Endometrial microvascular endothelial cells (primary cell): ENCODE data around the gene NUDT6. TPM values are rescaled to one million over a fixed set of nuclear protein-coding genes. Genes with fewer than 3 reads are reported as not detected.

Experiments
- in situ Hi-C: cut with HindIII; loops from 2 replicates; pipeline ENCODE4 v1.10.0; 2017; ENCODE audit warnings: low sequenced_read_pairs, low pct_unique_long_range_greater_than_20kb; ENCODE audit errors: inconsistent ontology term
- total RNA-seq: library from RNA; depleted of rRNA; stranded (reverse); fragments of >200 nt; gene quantifications from one replicate; pipeline ENCODE4 v1.2.3, GENCODE V29; 2015; ENCODE audit errors: inconsistent ontology term

The NUDT6 gene
- total RNA-seq, 1 donor from 2014 or later = 6.8 TPM

DNA sequence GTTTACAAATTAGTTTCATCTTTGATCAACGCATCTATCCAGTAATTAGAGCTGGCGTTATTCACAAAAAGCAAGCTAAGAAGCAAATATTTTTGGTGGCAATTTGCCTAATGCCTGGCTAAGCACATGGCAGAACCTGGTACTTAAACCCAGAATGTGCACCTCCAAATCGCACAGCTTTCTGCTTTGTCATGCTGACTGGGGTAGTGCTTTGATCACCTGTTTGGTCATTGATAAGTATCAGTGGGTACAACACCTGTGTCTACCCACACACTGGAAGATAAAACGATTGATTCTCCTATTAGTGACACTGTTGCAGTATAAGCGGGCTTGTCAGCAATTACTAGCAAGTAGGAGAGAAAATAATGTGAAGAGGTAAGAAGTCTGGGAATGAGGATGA, 1.9 kb downstream of the NUDT6 start:
- in situ Hi-C loops = loop anchor here (25.0 kb wide), 2 partner anchors 158 to 308 kb away; partner anchors contain the start of gene IL21

DNA sequence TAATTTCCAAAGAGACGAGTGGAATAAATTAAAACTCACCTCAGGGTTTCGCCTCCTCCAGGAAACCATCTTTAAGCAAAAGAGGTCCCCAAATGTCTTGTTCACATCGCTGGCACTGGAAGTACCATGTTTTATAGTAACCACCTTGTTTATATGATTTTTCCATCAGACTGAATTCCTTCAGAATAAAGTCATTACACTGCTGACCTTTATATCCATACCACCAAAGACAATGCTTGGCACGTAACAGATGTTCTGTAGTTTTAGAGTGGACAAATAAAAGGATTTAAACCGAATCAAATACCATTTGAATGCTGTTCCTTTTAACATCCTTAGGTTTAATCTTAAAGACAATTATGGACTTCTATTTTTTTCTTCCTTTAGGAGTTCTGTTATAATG, 4.7 kb downstream of the NUDT6 start:
- in situ Hi-C loops = loop anchor here (25.0 kb wide), 2 partner anchors 155 to 305 kb away; partner anchors contain the start of gene IL21

DNA sequence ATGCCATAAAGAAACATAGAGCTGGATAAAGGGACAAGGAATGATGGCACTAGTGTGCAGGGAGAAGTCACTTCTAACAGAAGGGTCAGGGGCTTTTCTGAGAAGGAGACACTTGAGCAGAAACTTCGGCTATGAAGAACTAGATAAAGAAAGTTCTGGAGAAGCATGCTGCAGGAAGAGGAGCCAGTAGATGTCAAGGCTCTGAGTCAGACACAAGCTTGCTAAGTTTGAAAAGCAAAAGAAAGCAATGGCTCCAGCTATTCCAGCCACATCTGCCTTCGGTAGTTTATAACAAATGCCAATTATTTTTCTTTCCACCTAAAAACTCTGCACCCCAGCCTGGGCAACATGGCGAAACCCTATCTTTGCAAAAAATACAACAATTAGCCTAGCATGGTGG, 7.5 kb downstream of the NUDT6 start:
- in situ Hi-C loops = loop anchor here (25.0 kb wide), 2 partner anchors 153 to 303 kb away; partner anchors contain the start of gene IL21

DNA sequence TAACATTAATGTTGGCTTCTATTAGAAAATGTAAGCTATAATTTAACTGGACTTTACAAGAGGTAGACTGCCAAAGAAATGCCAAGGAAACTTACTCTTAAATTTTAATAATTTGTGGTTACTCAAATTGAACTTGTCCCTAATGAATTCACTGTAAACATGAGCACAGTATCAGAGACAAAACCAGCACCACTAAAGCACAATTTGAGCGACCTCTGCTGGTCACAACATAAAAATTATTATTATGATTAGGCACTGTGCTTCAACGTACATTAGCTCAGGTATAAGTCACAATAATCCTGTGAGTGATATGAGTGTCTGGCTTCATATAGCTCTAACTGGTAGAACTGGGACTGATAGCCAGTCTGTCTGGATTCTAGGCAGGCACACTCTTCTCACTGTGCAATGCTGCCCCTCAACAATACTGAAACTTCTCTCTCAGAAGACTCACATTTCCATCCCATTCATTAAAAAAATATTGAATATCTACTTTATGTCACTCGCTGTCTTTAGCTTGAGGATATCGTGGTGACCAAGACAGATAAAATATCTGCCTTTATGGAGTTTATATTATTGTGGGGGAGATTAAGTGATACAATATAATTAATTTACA, 8.0 kb downstream of the NUDT6 start:
- in situ Hi-C loops = loop anchor here (25.0 kb wide), 2 partner anchors 152 to 302 kb away; partner anchors contain the start of gene IL21

DNA sequence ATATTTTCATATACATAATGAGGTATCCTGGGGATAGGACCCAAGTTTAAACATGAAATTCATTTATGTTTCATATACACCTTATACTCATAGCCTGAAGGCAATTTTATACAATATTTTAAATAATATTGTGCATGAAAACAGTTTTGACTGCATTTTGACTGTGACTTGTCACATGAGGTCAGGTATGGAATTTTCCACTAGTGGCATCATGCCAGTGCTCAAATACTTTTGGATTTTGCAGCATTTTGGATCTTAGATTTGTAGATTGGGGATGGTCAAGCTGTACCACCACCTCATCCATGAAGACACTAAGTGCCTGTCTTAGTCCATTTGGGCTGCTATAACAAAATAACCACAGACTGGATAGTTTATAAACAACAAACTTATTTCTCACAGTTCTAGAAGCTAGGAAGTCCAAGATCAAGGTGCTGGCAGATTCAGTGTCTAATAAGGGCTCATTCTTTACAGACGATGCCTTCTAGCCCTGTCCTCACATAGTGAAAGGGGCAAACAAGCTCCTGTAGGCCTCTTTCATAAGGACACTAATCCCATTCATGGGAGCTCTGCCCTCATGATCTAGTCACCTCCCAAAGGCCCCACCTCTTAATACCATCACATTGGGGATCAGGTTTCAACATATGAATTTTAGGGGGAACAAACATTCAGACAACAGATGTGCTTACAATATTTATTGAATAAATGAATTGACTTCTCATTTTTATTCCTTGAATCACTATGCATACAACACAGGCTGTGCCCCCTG, 9.4 kb downstream of the NUDT6 start:
- in situ Hi-C loops = loop anchor here (25.0 kb wide), 2 partner anchors 151 to 301 kb away; partner anchors contain the start of gene IL21

DNA sequence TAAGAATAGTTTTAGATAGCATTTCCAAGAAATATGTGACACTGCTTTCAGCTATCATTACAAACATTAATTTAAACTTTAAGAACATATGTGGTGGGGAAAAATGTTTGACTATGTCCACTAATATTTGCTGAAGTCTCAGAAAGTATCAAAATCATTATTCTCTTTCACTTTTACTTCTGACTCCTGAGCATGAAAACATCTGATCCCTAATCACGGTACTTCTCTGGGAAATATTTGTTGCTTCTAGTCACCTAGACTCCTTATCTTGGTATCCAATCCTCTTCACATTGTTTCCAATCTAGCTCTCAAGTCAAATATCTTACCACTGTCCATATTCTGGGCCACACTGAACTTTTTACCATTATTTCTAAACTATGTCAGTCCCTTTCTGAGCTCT, 10.8 kb downstream of the NUDT6 start:
- in situ Hi-C loops = loop anchor here (25.0 kb wide), 2 partner anchors 149 to 299 kb away; partner anchors contain the start of gene IL21

DNA sequence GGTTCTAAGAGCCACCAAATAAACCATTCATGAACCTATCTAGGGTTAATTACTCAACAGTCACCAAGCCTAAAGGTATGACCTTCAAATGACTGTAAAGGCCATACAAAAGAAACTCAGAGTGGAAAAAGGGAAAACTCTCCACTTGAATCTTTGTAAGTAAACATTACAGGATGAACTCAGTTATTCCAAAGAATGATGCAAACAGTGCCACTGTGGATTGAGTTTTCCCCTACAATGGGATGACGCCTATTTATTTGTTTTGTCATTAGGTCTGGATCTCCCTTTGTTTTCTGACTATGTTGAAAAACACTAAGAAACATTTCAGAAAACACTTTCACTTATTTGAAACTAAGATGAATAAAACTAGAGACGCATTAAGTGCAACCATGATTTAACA, 12.7 kb downstream of the NUDT6 start:
- in situ Hi-C loops = loop anchor here (25.0 kb wide), 2 partner anchors 147 to 297 kb away; partner anchors contain the start of gene IL21

DNA sequence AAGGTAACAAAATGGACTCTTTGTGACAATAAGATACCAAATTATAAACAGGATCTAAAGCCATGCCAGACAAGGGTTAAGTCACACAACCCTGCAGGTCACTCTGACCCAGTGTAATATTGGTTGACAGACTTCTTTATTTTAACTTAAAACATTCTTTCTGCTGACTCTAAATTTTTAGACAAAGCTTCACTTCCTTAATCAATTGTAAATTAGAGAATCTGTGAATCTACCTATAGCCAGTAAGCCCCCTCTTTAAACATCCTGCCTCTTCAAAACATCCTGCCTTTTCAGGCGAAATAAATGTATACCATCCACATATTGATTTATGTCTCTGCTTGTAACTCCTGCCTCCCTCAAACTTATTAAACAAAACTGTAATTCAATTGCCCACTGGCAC, 14.2 kb downstream of the NUDT6 start:
- in situ Hi-C loops = loop anchor here (25.0 kb wide), 2 partner anchors 146 to 296 kb away; partner anchors contain the start of gene IL21

DNA sequence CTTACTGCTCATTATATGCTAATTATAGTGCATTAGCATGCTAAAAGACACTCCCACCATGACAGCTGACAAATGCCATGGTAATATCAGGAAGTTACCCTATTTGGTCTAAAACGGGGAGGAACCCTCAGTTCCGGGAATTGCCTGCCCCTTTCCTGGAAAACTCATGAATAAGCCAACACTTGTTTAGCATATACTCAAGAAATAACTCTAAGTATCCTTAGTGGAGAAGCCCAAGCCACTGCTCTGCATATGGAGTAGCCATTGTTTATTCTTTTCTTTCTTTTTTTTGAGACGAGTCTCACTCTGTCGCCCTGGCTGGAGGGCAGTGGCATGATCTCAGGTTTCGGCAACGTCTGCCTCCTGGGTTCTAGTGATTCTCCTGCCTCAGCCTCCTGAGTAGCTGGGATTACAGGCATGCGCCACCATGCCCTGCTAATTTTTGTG, 15.5 kb downstream of the NUDT6 start:
- in situ Hi-C loops = loop anchor here (25.0 kb wide), 2 partner anchors 145 to 295 kb away; partner anchors contain the start of gene IL21

DNA sequence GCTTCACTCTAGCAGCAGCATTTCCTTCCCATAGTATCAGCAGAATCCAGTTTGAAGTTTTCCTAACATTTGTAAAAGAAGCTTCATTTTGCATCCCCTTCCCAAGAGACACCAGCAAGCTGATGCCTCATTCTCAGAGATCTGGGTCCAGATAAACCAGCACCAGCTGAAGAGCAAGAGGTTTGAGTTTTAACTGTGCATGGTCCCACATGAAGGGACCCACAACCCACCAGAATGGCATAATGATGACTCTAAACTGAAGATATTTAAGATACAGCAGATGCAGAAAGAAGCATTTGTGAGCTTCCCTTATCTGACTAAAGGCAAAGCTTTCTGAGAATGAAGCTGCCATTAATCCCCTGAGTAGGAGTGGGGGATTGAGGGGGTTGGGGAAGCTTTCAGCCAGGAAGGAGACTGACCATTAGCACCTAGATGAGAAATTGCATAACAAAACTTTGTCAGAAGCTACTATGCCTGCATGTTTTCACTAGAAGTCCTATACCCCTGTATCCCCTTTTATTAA, 18.6 kb downstream of the NUDT6 start:
- in situ Hi-C loops = loop anchor here (25.0 kb wide), 2 partner anchors 142 to 292 kb away; partner anchors contain the start of gene IL21

DNA sequence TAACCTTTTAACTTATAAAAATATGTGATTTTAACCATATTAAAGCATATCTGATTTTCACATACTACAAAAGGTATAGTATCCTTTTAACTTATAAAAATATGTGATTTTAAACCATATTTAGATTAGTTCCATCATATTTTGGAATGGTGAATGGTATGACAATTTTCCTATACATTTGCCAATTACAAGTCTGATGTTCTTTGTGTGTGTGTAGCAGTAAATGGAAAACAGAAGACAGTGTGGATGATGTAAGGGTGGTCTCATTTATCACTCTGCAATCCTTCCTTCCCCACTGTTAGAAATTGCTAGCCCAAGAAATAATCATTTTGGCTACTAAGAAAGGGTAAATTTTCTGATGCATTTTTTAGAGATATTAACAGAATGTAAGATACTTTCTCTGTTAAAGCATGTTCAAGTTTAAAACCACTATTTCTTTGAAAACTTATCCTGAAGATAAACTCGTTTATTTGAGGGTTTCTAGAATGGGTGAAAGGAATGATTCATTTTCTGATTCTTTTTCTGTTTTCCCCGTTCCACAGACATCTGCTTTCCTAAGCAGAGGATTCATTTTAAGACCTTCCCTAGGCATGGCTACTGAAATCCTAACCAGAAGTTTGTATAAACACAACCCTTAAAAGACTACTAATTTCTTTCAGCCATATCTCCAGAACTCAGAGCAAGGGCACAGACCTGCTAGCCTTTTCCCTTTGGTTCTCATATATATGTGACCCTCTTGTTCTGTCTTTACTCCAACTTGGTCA, 21.0 kb downstream of the NUDT6 start:
- in situ Hi-C loops = loop anchor here (25.0 kb wide), 2 partner anchors 139 to 289 kb away; partner anchors contain the start of gene IL21

DNA sequence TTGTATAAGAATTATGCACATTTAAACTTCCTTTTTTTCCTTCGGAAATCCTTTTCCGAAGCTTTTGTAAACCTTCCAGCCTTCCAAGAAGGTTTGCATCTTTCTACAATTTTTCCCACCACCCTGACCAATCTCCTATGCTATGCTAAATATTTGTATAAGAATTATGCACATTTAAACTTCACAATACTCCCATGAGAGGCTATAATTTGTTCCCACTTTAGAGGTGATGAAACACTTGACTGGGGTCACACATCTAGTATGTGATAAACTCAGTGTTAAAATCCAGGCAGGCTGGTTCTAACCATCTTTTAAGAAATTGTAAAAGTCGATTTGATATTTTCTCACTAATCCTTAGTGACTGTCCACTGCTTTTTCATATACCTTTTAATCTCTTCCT, 22.1 kb downstream of the NUDT6 start:
- in situ Hi-C loops = loop anchor here (25.0 kb wide), 2 partner anchors 138 to 288 kb away; partner anchors contain the start of gene IL21

DNA sequence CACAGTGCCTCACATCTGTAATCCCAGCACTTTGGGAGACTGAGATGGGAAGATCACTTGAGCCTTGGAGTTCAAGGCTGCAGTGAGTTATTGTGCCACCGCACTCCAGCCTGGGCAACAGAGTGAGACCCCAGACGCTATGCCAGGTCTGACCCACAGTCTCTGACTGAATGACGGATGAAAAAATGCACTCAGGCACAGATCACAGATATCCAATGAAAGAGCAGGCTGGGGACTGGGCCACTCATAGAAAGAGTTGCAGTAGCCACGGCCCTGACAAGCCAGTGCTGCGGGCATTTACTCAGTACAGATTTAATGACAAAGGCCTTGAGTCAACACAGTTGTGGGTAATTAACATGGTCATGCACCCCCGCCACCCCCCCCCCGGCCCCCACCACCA, 22.7 kb downstream of the NUDT6 start:
- in situ Hi-C loops = loop anchor here (25.0 kb wide), 2 partner anchors 137 to 287 kb away; partner anchors contain the start of gene IL21

DNA sequence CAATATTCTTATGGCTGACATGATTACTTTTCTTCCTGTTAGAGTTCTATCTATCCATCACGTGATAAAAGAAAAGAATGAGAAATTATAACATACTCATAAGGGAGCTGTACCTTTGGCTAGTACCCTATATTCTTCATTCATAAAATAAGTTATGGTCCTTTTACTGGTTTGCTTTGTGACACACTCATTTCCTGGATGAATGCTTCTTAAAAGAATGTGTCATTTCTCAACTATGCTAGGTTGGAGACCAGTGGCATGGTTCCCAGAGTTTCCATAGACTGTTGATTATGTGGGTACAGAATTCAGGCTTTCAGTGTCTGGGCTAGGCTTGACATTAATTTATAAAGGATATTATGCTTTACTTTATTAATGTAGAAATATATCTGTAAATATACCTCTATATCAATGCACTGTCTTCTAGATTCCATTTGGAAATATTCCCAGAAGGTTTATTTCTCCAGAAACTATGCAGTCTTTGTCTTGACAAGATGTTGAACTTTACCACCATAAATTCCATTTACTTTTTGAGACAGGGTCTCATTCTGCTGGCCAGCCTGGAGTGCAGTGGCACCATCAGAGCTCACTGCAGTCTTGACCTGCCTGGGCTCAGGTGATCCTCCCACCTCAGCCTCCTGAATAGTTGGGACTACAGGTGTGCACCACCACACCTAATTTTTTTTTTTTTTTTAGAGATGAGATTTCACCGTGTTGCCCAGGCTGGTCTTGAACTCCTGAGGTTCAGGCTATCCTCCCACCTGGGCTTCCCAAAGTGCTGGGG, 23.8 kb downstream of the NUDT6 start:
- in situ Hi-C loops = no loop called here

DNA sequence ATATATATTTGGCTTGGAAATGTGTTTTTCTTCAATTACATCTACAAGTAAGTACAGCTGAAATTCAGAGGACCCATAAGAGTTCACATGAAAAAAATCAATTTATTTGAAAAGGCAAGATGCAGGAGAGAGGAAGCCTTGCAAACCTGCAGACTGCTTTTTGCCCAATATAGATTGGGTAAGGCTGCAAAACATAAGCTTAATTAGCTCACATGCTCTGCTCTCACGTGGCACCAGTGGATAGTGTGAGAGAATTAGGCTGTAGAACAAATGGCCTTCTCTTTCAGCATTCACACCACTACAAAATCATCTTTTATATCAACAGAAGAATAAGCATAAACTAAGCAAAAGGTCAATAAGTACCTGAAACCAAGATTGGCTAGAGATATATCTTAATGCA, 26.1 kb downstream of the NUDT6 start:
- in situ Hi-C loops = no loop called here

DNA sequence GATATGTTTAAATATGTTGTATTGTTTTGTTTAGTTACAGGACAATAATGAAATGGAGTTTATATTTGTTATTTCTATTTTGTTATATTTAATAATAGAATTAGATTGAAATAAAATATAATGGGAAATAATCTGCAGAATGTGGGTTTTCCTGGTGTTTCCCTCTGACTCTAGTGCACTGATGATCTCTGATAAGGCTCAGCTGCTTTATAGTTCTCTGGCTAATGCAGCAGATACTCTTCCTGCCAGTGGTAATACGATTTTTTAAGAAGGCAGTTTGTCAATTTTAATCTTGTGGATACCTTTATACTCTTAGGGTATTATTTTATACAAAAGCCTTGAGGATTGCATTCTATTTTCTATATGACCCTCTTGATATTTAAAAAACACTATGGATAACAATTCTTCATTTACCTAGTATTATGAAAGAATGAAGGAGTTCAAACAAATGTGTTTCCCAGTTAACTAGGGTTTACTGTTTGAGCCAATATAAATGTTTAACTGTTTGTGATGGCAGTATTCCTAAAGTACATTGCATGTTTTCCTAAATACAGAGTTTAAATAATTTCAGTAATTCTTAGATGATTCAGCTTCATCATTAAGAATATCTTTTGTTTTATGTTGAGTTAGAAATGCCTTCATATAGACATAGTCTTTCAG, 26.9 kb downstream of the NUDT6 start:
- in situ Hi-C loops = no loop called here

DNA sequence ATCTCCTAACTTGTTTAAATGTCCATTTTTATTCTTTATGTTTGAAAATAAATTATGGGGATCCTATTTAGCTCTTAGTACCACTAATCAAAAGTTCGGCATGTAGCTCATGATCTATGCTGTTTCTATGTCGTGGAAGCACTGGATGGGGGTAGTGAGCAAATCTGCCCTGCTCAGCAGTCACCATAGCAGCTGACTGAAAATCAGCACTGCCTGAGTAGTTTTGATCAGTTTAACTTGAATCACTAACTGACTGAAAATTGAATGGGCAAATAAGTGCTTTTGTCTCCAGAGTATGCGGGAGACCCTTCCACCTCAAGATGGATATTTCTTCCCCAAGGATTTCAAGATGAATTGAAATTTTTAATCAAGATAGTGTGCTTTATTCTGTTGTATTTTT, 27.6 kb downstream of the NUDT6 start:
- in situ Hi-C loops = no loop called here
